HTR-8/SVneo (cell line): ENCODE measurements around the gene BAD.

Source experiments
- DNase-seq: peaks from one replicate; pipeline ENCODE4 v3.0.0; 2011; ENCODE audit warnings: low spot score, mixed read lengths; ENCODE audit not compliant: insufficient read length
- FAIRE-seq: peaks from 2 replicates; lab custom pipeline; 2011; peaks lifted over from hg19 to GRCh38; lab: Jason Lieb, UNC

BAD gene

GRCh38 chr11:64261556-64262080 lies 22.8 kb downstream of the BAD start:
- no peak for DNase-seq

GRCh38 chr11:64260147-64260708 lies 24.2 kb downstream of the BAD start:
- FAIRE-seq, result no peak

More at GRCh38 chr11:64261556-64262080, 22.8 kb downstream of the BAD start:
- FAIRE-seq, result no peak

GRCh38 chr11:64259533-64260067 lies 24.9 kb downstream of the BAD start:
- no peak for DNase-seq
- no peak for FAIRE-seq

More at GRCh38 chr11:64260147-64260708, 24.2 kb downstream of the BAD start:
- DNase-seq, result no peak

- DNase-seq (no peak), FAIRE-seq (no peak)
Measured at GRCh38 chr11:64258946-64259532, 25.4 kb downstream of the BAD start.

GRCh38 chr11:64258356-64258755 lies 26.1 kb downstream of the BAD start:
- FAIRE-seq, result no peak
- no peak for DNase-seq

GRCh38 chr11:64256300-64256699 lies 28.2 kb downstream of the BAD start:
- DNase-seq (no peak), FAIRE-seq (no peak)

GRCh38 chr11:64255135-64256128 lies 29.0 kb downstream of the BAD start:
- DNase-seq (no peak), FAIRE-seq (no peak)

- DNase-seq (no peak), FAIRE-seq (no peak)
Measured at GRCh38 chr11:64254326-64254725, 30.1 kb downstream of the BAD start.

GRCh38 chr11:64253481-64253880 lies 31.0 kb downstream of the BAD start:
- FAIRE-seq (no peak), DNase-seq (no peak)

GRCh38 chr11:64253043-64253442 lies 31.4 kb downstream of the BAD start:
- FAIRE-seq (no peak), DNase-seq (no peak)

- no peak for FAIRE-seq
- DNase-seq, result peak; percentile 41
Measured at GRCh38 chr11:64252003-64252872, 32.2 kb downstream of the BAD start.

GRCh38 chr11:64251753-64252002 lies 32.8 kb downstream of the BAD start:
- FAIRE-seq (no peak), DNase-seq (no peak)

- FAIRE-seq, result no peak
- peak; percentile 60 for DNase-seq
Measured at GRCh38 chr11:64251016-64251752, 33.3 kb downstream of the BAD start, which contains the start of gene PLCB3. PLCB3 (plus strand) TSS chr11:64251530; CDS start chr11:64251650, 120 bp downstream.

GRCh38 chr11:64250415-64251015 lies 34.0 kb downstream of the BAD start:
- no peak for DNase-seq
- no peak for FAIRE-seq

- no peak for FAIRE-seq
- no peak for DNase-seq
Measured at GRCh38 chr11:64249563-64250414, 34.7 kb downstream of the BAD start.

GRCh38 chr11:64249038-64249437 lies 35.4 kb downstream of the BAD start:
- FAIRE-seq (no peak), DNase-seq (no peak)

GRCh38 chr11:64248578-64248977 lies 35.9 kb downstream of the BAD start:
- FAIRE-seq (no peak), DNase-seq (no peak)
